HepG2 (cell line): ENCODE data around the gene RCOR1.

Experiments used
- CBX2 ChIP-seq, 2 experiments: fragments of 200-600 bp in 1 of 2; sonication (generic); formaldehyde crosslinking in 1 of 2; IDR thresholded peaks; 2 replicates each; pipeline versions ENCODE4 v1.7.0 to v1.8.1; 2018 to 2022; ENCODE audit warnings: low read depth in 2 of 2, low read length in 1 of 2, mild to moderate bottlenecking in 1 of 2, missing genetic modification reagents in 1 of 2
- CREB1 ChIP-seq, 2 experiments: fragments of 450-650 bp in 1 of 2; IDR thresholded peaks; 2 replicates each; pipeline ENCODE4 v1.6.1; 2016 to 2017; ENCODE audit warnings: control low read depth in 1 of 2, mild to moderate bottlenecking in 1 of 2, missing compliant biosample characterization in 1 of 2, missing genetic modification characterization in 1 of 2
- HMG20B ChIP-seq: conservative IDR thresholded peaks from 2 replicates; pipeline ENCODE4 v1.6.1; 2016; ENCODE audit warnings: missing genetic modification reagents, missing compliant biosample characterization
- POLR2A ChIP-seq, 2 experiments: IDR thresholded peaks; 2 replicates each; pipeline ENCODE4 v1.6.1; 2011; ENCODE audit warnings: low read depth in 2 of 2, low read length in 2 of 2, mild to moderate bottlenecking in 1 of 2, moderate library complexity in 1 of 2; ENCODE audit not compliant: insufficient read depth in 1 of 2
- YY1 ChIP-seq: IDR thresholded peaks from 2 replicates; pipeline ENCODE4 v1.6.1; 2011; ENCODE audit warnings: low read length, low read depth, moderate library complexity, mild to moderate bottlenecking; ENCODE audit not compliant: insufficient read depth, insufficient replicate concordance
- ZBTB1 ChIP-seq: sonication (generic); formaldehyde crosslinking; IDR thresholded peaks from 2 replicates; pipeline ENCODE4 v1.4.0; 2020; ENCODE audit warnings: missing genetic modification reagents, borderline replicate concordance
- TF ChIP-seq, protein P1 (sequence below): sonication (generic); formaldehyde crosslinking; IDR thresholded peaks from 2 replicates; pipeline ENCODE4 v1.5.0; 2020; ENCODE audit warnings: mild to moderate bottlenecking, missing genetic modification reagents, moderate library complexity
- TF ChIP-seq, protein P2 (sequence below): sonication (generic); formaldehyde crosslinking; IDR thresholded peaks from 2 replicates; pipeline ENCODE4; 2020; ENCODE audit warnings: missing genetic modification reagents, mild to moderate bottlenecking, borderline replicate concordance

DNA sequence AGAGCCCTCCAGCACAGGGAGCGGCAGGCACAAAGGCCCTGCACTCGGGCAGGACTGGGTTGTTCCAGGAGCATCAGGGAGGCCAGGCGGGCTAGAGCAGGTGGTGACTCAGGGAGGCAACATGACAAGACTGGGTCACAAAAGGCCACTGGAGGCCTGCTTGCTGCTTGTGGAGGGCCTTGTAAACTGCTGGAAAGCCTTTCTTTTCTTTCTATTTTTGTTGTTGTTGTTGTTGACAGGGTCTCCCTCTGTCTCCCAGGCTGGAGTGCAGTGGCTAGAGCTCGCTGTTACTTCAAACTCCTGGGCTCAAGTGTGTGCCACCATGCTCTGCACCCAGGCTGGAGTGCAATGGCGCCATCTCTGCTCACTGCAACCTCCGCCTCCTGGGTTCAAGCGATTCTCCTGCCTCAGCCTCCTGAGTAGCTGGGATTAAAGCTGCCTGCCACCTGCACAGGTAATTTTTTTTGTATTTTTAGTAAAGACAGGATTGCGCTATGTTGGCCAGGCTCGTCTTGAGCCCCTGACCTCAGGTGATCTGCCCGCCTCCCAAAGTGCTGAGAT lies 11.8 kb upstream of the RCOR1 start:
- TF ChIP-seq, protein P1, sequence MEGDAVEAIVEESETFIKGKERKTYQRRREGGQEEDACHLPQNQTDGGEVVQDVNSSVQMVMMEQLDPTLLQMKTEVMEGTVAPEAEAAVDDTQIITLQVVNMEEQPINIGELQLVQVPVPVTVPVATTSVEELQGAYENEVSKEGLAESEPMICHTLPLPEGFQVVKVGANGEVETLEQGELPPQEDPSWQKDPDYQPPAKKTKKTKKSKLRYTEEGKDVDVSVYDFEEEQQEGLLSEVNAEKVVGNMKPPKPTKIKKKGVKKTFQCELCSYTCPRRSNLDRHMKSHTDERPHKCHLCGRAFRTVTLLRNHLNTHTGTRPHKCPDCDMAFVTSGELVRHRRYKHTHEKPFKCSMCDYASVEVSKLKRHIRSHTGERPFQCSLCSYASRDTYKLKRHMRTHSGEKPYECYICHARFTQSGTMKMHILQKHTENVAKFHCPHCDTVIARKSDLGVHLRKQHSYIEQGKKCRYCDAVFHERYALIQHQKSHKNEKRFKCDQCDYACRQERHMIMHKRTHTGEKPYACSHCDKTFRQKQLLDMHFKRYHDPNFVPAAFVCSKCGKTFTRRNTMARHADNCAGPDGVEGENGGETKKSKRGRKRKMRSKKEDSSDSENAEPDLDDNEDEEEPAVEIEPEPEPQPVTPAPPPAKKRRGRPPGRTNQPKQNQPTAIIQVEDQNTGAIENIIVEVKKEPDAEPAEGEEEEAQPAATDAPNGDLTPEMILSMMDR (CRISPR knock-in tag) = peak; percentile 35
- TF ChIP-seq YY1 (no peak), POLR2A (IDR thresholded peaks at IDR 0.05; ENCODE audit: insufficient read depth in 1 of 2, low read depth in 2 of 2, low read length in 2 of 2) (no peak), CREB1 (IDR thresholded peaks at IDR 0.05) (no peak), CREB1 (CRISPR knock-in tag; IDR thresholded peaks at IDR 0.05) (no peak), HMG20B (no peak), ZBTB1 (CRISPR knock-in tag) (no peak), CBX2 (IDR thresholded peaks at IDR 0.05; ENCODE audit: low read depth, low read length) (no peak), CBX2 (CRISPR knock-in tag; IDR thresholded peaks at IDR 0.05; ENCODE audit: low read depth) (no peak)
- TF ChIP-seq, protein P2, sequence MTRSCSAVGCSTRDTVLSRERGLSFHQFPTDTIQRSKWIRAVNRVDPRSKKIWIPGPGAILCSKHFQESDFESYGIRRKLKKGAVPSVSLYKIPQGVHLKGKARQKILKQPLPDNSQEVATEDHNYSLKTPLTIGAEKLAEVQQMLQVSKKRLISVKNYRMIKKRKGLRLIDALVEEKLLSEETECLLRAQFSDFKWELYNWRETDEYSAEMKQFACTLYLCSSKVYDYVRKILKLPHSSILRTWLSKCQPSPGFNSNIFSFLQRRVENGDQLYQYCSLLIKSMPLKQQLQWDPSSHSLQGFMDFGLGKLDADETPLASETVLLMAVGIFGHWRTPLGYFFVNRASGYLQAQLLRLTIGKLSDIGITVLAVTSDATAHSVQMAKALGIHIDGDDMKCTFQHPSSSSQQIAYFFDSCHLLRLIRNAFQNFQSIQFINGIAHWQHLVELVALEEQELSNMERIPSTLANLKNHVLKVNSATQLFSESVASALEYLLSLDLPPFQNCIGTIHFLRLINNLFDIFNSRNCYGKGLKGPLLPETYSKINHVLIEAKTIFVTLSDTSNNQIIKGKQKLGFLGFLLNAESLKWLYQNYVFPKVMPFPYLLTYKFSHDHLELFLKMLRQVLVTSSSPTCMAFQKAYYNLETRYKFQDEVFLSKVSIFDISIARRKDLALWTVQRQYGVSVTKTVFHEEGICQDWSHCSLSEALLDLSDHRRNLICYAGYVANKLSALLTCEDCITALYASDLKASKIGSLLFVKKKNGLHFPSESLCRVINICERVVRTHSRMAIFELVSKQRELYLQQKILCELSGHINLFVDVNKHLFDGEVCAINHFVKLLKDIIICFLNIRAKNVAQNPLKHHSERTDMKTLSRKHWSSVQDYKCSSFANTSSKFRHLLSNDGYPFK = no peak
